GM06990 (cell line): ENCODE measurements around the gene PEX6.

Experiments used
- DNase-seq: peaks from one replicate; pipeline ENCODE4 v3.0.0-alpha.2; 2011; ENCODE audit not compliant: insufficient read length; ENCODE audit errors: extremely low read depth
- H3K27me3 ChIP-seq: replicated peaks from 2 replicates; pipeline ENCODE4 v1.6.0; 2011; ENCODE audit warnings: low read length; ENCODE audit not compliant: control insufficient read depth, insufficient read depth
- H3K36me3 ChIP-seq: 2 replicates; pipeline ENCODE4 v1.5.1; 2011; ENCODE audit warnings: low read length; ENCODE audit not compliant: control insufficient read depth, insufficient read depth
- H3K4me3 ChIP-seq: replicated peaks from 2 replicates; pipeline ENCODE4 v1.5.1; 2011; ENCODE audit warnings: low read depth, mild to moderate bottlenecking, control low read depth, low read length
- TF ChIP-seq, protein P1 (sequence below): IDR thresholded peaks from 2 replicates; pipeline ENCODE4 v1.5.1; 2011; ENCODE audit warnings: low read length, control low read depth, mild to moderate bottlenecking, inconsistent platforms; ENCODE audit not compliant: insufficient read depth, poor library complexity, severe bottlenecking

The PEX6 gene

DNA sequence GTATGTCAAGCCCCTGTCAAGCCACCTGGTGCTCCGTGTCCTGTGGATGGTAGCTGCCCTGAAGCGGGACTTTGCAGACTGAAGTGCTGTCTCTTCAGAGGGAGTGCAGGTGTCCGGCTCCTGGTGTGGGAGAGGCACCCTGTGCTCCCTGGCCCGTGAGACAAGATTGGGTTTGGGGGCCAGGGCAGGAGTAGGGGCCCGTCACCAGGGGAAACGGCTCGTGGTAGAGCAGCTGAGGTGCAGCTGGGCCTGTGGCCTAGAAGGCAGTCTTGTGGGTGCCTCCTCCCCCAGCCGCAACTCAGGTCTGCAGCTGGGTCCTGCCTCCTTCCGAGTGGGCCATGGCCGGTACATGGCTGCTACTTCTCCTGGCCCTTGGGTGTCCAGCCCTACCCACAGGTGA, 63.2 kb downstream of the PEX6 start, which contains the start of gene PTCRA:
PTCRA (plus strand) TSS at position 322 of the 400 bp plus-strand sequence; CDS start at position 339, 17 bp downstream.
- peak; percentile 55 for DNase-seq
- H3K36me3 ChIP-seq = no peaks in the 10 kb centered on the region
- TF ChIP-seq, protein P1, sequence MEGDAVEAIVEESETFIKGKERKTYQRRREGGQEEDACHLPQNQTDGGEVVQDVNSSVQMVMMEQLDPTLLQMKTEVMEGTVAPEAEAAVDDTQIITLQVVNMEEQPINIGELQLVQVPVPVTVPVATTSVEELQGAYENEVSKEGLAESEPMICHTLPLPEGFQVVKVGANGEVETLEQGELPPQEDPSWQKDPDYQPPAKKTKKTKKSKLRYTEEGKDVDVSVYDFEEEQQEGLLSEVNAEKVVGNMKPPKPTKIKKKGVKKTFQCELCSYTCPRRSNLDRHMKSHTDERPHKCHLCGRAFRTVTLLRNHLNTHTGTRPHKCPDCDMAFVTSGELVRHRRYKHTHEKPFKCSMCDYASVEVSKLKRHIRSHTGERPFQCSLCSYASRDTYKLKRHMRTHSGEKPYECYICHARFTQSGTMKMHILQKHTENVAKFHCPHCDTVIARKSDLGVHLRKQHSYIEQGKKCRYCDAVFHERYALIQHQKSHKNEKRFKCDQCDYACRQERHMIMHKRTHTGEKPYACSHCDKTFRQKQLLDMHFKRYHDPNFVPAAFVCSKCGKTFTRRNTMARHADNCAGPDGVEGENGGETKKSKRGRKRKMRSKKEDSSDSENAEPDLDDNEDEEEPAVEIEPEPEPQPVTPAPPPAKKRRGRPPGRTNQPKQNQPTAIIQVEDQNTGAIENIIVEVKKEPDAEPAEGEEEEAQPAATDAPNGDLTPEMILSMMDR = no peak
- H3K27me3 ChIP-seq = no peaks in the 10 kb centered on the region
- no peak within 1 kb of the TSS for H3K4me3 ChIP-seq

DNA sequence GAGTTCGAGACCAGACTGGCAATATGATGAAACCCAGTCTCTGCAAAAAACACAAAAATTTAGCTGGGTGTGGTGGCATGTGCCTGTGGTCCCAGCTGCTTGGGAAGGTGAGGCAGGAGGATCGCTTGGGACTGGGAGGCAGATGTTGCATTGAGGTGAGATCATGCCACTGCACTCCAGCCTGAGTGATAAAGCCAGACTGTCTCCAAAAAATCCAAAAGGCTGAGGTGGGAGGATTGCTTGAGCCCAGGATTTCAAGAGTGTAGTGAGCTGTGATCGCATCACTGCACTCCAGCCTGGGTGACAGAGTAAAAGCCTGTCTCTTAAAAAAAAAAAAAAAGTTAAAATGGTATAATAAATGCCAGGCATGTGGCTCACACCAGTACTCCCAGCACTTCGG, 64.4 kb downstream of the PEX6 start:
- no peak for DNase-seq
- H3K27me3 ChIP-seq = no peaks in the 10 kb centered on the region
- TF ChIP-seq, protein P1 = no peak

More for the DNA sequence above, 64.4 kb downstream of the PEX6 start:
- H3K36me3 ChIP-seq = no peaks in the 10 kb centered on the region
- H3K4me3 ChIP-seq = no peak overlapping the region
